ENCODE results near the gene ZNF12. TPM values are rescaled to one million over a fixed set of nuclear protein-coding genes. Genes with fewer than 3 reads are reported as not detected.

ZNF12 gene
- total RNA-seq, 4 donors from 2014 or later: 29.2 to 43.9 (median 31.4) TPM

DNA sequence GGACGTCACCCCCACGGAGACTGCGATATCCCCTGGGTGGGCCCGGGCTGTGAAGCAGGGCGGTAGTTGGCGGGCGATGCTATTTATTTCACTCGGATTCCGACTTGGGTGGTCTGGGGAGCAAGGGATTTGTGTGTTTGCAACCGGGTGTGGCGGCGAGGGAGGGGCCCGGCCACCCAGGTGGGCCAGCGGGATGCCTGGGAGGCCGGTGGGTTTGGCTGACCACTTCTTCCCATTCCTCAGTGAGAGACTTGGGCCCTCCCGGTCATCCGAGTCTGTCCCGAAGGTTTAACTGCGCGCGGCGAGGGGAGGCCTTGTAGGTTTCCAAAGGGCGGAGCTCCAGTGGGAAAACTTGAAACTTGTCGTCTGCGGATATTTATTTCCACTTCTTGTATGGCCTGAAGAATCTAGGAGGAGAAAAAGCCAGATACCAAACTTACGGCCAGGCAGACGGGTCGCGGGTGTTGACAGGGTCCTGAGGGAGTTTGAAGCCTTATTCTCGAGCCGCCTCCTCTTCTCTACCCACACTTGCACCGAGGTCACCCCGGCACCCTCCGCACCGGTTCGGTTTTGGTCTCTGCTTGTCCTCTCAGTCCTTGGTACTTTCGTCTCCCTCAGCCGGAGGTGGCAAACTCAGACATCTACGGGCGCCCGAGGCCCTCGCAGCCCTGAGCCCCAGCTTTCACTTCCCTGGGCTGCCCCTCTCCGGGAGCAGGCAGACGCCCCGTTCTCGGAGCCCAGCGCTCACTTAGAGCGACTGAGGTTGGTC is 51.7 kb downstream of the ZNF12 start:
- TF ChIP-seq, protein P1, sequence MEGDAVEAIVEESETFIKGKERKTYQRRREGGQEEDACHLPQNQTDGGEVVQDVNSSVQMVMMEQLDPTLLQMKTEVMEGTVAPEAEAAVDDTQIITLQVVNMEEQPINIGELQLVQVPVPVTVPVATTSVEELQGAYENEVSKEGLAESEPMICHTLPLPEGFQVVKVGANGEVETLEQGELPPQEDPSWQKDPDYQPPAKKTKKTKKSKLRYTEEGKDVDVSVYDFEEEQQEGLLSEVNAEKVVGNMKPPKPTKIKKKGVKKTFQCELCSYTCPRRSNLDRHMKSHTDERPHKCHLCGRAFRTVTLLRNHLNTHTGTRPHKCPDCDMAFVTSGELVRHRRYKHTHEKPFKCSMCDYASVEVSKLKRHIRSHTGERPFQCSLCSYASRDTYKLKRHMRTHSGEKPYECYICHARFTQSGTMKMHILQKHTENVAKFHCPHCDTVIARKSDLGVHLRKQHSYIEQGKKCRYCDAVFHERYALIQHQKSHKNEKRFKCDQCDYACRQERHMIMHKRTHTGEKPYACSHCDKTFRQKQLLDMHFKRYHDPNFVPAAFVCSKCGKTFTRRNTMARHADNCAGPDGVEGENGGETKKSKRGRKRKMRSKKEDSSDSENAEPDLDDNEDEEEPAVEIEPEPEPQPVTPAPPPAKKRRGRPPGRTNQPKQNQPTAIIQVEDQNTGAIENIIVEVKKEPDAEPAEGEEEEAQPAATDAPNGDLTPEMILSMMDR (IDR thresholded peaks at IDR 0.05): no peak
- TF ChIP-seq POLR2A (IDR thresholded peaks at IDR 0.05): no peak
- H3K36me3 ChIP-seq: peaks cover 20 to 27% of the 10 kb centered on the region in 2 donors
- no peaks in the 10 kb centered on the region for H3K27me3 ChIP-seq
- H3K27ac ChIP-seq: no peak overlapping the region
- no peaks in the 10 kb centered on the region for H3K9me3 ChIP-seq
- intact Hi-C loops (cut with DNase I): loop anchor here (10.0 kb wide), 1 partner anchor 50 kb away; the partner anchor contains the start of gene ZNF12
- WGBS, 2 donors: 94 to 95% methylated on average over 47 of the region's 48 CpGs
- H3K4me1 ChIP-seq: peaks cover 0 to 10% of the 10 kb centered on the region in 2 donors
- DNase-seq: no peak
- no peak overlapping the region for H3K4me3 ChIP-seq (replicated peaks in 1 of 3)

DNA sequence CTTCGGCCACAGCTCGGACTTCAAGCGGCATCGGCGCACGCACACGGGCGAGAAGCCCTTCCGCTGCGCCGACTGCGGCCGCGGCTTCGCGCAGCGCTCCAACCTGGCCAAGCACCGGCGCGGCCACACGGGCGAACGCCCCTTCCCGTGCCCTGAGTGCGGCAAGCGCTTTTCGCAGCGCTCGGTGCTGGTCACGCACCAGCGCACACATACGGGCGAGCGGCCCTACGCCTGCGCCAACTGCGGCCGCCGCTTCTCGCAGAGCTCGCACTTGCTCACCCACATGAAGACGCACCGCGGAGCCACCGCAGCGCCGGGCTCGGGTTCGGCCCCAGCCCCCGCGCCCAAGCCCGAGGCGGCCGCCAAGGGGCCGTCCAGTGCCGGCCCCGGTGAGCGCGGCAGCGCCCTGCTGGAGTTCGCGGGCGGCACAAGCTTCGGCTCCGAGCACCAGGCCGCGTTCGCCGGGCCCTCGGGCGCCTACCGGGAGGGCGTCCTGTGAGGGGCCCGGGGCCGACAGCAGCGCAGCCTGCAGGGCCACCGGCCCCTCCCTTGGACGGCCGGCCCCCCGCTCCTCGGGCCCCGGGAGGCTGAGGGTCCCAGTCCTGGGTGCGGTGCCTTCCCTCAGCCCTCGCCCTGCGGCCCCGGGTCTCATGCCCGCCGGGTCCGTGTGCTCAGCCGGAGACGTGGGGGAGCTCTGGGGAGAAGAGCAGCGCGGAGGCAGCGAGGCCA is 52.5 kb downstream of the ZNF12 start:
- Histone ChIP-seq H3K36me3 (peaks cover 20 to 27% of the 10 kb centered on the region in 2 donors), H3K4me3 (replicated peaks in 1 of 3) (no peak overlapping the region), H3K27ac (no peak overlapping the region), H3K4me1 (peaks cover 0 to 5% of the 10 kb centered on the region in 2 donors), H3K27me3 (no peaks in the 10 kb centered on the region), H3K9me3 (no peaks in the 10 kb centered on the region)
- no peak for DNase-seq
- intact Hi-C loops (cut with DNase I): loop anchor here (10.0 kb wide), 1 partner anchor 51 kb away; the partner anchor contains the start of gene ZNF12
- 93 to 98% methylated on average over 28 to 44 of the region's 94 CpGs for WGBS, 2 donors
- no peak for TF ChIP-seq POLR2A (IDR thresholded peaks at IDR 0.05)
- TF ChIP-seq, protein P1 (IDR thresholded peaks at IDR 0.05): no peak

DNA sequence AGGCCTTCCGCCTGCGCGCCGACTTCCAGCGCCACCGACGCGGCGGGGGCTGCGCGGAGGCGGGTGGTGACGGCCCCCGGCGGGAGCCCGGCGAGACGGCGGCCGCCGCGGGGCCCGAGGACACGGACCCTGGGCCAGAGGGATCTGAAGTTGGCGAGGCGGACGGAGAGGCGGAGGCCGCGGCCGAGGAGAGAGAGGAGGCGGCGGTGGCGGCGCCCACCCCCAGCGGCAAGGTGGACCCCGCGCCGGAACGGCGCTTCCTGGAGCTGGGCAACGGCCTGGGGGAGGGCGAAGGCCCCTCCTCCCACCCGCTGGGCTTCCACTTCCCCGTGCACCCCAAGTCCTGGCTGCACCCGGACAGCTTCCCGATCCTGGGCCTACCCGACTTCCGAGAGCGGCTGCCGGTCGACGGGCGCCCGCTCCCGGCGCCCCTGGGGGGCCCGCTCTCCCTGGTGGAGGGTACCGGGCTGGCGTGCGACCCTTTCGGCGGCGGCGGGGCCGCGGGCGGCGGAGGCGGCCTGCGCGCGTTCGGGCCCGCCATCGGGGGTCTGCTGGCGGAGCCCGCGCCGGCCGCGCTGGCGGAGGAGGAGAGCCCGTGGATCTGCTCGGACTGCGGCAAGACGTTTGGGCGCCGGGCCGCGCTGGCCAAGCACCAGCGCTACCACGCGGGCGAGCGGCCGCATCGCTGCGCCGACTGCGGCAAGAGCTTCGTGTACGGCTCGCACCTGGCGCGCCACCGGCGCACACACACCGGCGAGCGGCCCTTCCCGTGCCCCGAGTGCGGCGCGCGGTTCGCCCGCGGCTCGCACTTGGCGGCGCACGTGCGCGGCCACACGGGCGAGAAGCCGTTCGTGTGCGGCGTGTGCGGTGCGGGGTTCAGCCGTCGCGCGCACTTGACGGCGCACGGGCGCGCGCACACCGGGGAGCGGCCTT is 53.4 kb downstream of the ZNF12 start:
- no peak for DNase-seq
- WGBS, 2 donors: 94 to 95% methylated on average over 88 to 131 of the region's 146 CpGs
- Histone ChIP-seq H3K9me3 (no peaks in the 10 kb centered on the region), H3K4me1 (no peaks in the 10 kb centered on the region), H3K27ac (no peak overlapping the region), H3K27me3 (no peaks in the 10 kb centered on the region), H3K4me3 (replicated peaks in 1 of 3) (no peak overlapping the region), H3K36me3 (peaks cover 20 to 27% of the 10 kb centered on the region in 2 donors)
- TF ChIP-seq POLR2A (IDR thresholded peaks at IDR 0.05): no peak
- TF ChIP-seq, protein P1 (IDR thresholded peaks at IDR 0.05): no peak
- intact Hi-C loops (cut with DNase I): loop anchor here (10.0 kb wide), 1 partner anchor 51 kb away; the partner anchor contains the start of gene ZNF12

DNA sequence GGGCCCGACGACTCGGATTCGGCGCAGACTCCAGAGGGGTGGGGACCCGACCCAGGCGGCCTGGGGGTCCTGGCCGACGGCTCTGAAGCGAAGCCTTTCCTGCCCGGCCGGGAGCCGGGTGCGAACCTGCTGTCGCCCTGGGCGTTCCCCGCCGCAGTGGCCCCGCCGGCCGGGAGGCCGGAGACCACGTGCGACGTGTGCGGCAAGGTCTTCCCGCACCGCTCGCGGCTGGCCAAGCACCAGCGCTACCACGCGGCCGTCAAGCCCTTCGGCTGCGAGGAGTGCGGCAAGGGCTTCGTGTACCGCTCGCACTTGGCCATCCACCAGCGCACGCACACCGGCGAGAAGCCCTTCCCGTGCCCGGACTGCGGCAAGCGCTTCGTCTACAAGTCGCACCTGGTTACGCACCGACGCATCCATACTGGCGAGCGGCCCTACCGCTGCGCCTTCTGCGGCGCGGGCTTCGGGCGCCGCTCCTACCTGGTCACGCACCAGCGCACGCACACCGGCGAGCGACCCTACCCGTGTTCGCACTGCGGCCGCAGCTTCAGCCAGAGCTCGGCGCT is 54.2 kb downstream of the ZNF12 start:
- 97 to 98% methylated on average over 48 to 75 of the region's 75 CpGs for WGBS, 2 donors
- TF ChIP-seq POLR2A (IDR thresholded peaks at IDR 0.05): no peak
- TF ChIP-seq, protein P1 (IDR thresholded peaks at IDR 0.05): no peak
- DNase-seq: no peak
- Histone ChIP-seq H3K9me3 (no peaks in the 10 kb centered on the region), H3K36me3 (peaks cover 20 to 27% of the 10 kb centered on the region in 2 donors), H3K27ac (no peak overlapping the region), H3K4me1 (no peaks in the 10 kb centered on the region), H3K27me3 (no peaks in the 10 kb centered on the region), H3K4me3 (replicated peaks in 1 of 3) (no peak overlapping the region)
- intact Hi-C loops (cut with DNase I): loop anchor here (10.0 kb wide), 1 partner anchor 52 kb away; the partner anchor contains the start of gene ZNF12
